Measurements from ENCODE around the gene TUBGCP6. TPM values are rescaled to one million over a fixed set of nuclear protein-coding genes. Genes with fewer than 3 reads are reported as not detected.

The TUBGCP6 gene
- total and polyA plus RNA-seq, 10 of the 15 experiments (the other 5 are each of a cell fraction or from before 2014, with no cell fraction given) = 0.74 to 41.4 (median 19.4) TPM

- TF ChIP-seq NKRF (conservative IDR thresholded peaks at IDR 0.05) = no peak
- TF ChIP-seq ZBTB11 (CRISPR knock-in tag; IDR thresholded peaks at IDR 0.05) = no peak
- TF ChIP-seq KAT2A (conservative IDR thresholded peaks at IDR 0.05; ENCODE audit: control insufficient read depth, low read depth, low read length) = no peak
- no peak for TF ChIP-seq TCF7 (IDR thresholded peaks at IDR 0.05; ENCODE audit: borderline replicate concordance)
These were observed 18.0 kb downstream of the TUBGCP6 start (continued) for GRCh38 chr22:50226875-50227165.

- H2AFZ ChIP-seq (ENCODE audit: control insufficient read depth, low read depth, low read length) = no peak overlapping the region
- intact Hi-C loops (cut with micrococcal nuclease; ENCODE audit: unreplicated experiment) = no loop called here
- 93% methylated on average over 29 of the region's 31 CpGs for WGBS (ENCODE audit: insufficient coverage, insufficient replicate concordance, low lambda C conversion rate, missing lambda C conversion rate)
- CTCF ChIA-PET = no interaction called here
- POLR2A ChIA-PET = no interaction called here
- DNase-seq (ENCODE audit: low read depth, low spot score) (no peak), ATAC-seq (no peak), FAIRE-seq (no peak)
- H3K4me2 ChIP-seq (ENCODE audit: control insufficient read depth, insufficient read depth) = no peak overlapping the region
- H3K36me3 ChIP-seq (ENCODE audit: control insufficient read depth in 2 of 2, insufficient read depth in 2 of 2, low read length in 1 of 2) = peaks cover 9 to 25% of the 10 kb centered on the region in 2 experiments; a peak in 3 of 4 replicates
- RAD21 ChIA-PET (ENCODE audit: unreplicated experiment) = no interaction called here
- H3K79me2 ChIP-seq (ENCODE audit: control insufficient read depth, insufficient read depth, low read length) = no peaks in the 10 kb centered on the region
- H3K4me1 ChIP-seq (ENCODE audit: control insufficient read depth, insufficient read depth, low read length) = no peaks in the 10 kb centered on the region
- no peak overlapping the region for H3K27ac ChIP-seq (ENCODE audit: control insufficient read depth, insufficient read depth)
- BruUV-seq (replicated peaks) = no TSS peak
- H3K9me3 ChIP-seq (replicated peaks; ENCODE audit: control insufficient read depth, insufficient read depth, low read length) = no peaks in the 10 kb centered on the region
- no peak overlapping the region for H3K9ac ChIP-seq (ENCODE audit: control insufficient read depth, insufficient read depth, low read length)
- SMC1A ChIA-PET (ENCODE audit: uncharacterized antibody, unreplicated experiment) = interaction anchor here (1.3 kb wide), 1 partner anchor 78 kb away, joined by 3 read pairs; no protein-coding TSS in a partner anchor
- H3K27me3 ChIP-seq (replicated peaks in 1 of 2; ENCODE audit: control insufficient read depth in 2 of 2, insufficient read depth in 2 of 2, low read length in 1 of 2) = no peaks in the 10 kb centered on the region
- H3K4me3 ChIP-seq = no peak overlapping the region
- in situ Hi-C loops (cut with MboI) = no loop called here
- H4K20me1 ChIP-seq (ENCODE audit: control insufficient read depth, insufficient read depth) = no peaks in the 10 kb centered on the region
- no peak for TF ChIP-seq E2F4 (IDR thresholded peaks at IDR 0.05; ENCODE audit: low read depth, low read length)
- no peak for TF ChIP-seq NFXL1 (IDR thresholded peaks at IDR 0.05; ENCODE audit: borderline replicate concordance)
- no peak for TF ChIP-seq CEBPZ (IDR thresholded peaks at IDR 0.05; ENCODE audit: low read depth, low read length)
- no peak for TF ChIP-seq HDAC6 (IDR thresholded peaks at IDR 0.05; ENCODE audit: unreplicated experiment)
- TF ChIP-seq RB1 (IDR thresholded peaks at IDR 0.05; ENCODE audit: borderline replicate concordance) = no peak
- no peak for TF ChIP-seq IRF4 (IDR thresholded peaks at IDR 0.05; ENCODE audit: low read depth, low read length)
- TF ChIP-seq RELA (IDR thresholded peaks at IDR 0.05; ENCODE audit: borderline replicate concordance, partially characterized antibody) = no peak
- TF ChIP-seq FOXK2 (IDR thresholded peaks at IDR 0.05) = no peak
- TF ChIP-seq KAT2A (conservative IDR thresholded peaks at IDR 0.05; ENCODE audit: control insufficient read depth, low read depth, low read length) = no peak
These were observed 18.6 kb downstream of the TUBGCP6 start for GRCh38 chr22:50226063-50226874.
